Effector CD4-positive, alpha-beta T cell (primary cell): Measurements from ENCODE around the gene RPL37A.
"Not testable (repeated sequence)": the region's sequence is repeated elsewhere in the genome, so short reads cannot be mapped to it uniquely, and the experiment has no call there.

Experiments
- DNase-seq: peaks from one replicate; pipeline ENCODE4 v3.0.0-alpha.2; 2020

The RPL37A gene

DNA sequence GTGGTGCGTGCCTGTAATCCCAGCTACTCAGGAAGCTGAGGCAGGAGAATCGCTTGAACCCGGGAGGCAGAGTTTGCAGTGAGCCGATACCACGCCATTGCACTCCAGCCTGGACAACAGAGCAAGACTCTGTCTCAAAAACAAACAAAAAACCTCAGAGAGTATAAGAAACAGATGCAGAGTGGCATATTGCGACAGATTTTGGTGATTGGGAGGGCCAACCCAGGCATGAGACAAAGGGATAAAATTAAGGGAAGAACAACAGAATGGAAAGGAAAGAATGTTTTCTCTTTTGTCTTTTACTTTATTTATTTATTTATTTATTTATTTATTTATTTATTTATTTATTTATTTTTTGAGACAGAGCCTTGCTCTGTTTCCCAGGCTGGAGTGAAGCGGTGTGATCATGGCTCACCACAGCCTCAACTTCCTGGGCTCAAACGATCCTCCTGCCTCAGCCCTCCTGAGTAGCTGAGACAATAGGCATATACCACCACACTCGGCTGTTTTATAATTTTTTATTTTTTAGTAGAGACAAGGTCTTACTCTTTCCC lies 20.0 kb downstream of the RPL37A start:
- not testable (repeated sequence) for DNase-seq

DNA sequence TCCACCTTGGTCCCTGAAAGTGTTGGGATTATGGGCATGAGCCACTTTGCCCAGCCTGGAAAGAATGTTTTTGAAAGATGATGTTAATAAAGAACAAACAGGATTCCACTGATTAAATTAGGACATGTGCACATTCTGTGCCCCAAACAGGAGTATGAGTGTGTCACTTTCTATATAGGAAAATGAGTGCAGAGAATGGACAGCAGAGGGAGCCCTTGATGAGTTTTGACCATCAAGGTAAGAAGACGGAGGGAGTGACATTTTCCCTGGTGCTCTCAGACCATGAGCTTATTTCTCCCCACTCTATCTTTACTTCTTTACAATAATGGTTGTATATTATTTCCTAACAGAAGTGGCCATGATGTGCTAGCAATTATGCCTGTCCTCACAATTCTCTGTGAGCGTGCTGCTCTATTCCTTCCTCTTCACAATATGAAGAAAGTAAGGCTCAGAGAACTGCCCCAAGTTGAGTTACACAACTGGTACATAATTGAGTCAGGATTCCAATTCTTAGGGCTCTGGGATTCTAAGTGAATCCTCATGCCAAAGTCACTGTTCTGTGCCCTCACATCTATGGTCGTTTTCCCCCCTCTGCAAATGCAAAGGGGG lies 20.6 kb downstream of the RPL37A start:
- peak; percentile 18 for DNase-seq

- DNase-seq = no peak
These were observed 21.5 kb downstream of the RPL37A start for GRCh38 chr2:216520112-216520511.

DNA sequence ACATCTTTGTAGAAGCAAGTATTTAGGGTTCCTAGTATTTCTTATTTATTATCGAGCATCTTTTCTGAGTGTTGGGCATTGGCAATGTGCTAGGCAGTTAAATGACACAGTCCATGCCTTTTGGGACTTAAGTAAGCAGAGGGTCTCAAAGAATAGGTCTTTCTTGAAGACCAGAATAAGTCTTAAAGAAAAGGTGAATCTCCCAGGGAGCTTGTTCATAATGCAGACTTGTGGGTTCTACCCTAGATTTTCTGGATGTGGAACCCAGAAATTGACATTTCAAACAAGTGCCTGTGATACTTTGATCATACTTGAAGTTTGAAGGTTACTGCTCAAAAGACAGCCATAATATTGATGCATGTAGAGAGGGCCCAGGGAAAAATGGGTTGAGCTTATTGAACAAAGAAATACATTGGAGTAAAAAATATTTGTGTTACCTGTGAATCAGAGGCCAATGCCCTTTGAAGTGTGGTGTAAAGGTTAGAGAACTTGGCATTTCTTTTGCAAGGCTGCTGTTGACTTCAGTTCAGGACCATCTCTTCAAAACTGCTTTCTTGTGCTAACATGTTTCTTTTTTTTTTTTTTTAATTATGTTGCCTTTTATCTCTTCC lies 24.4 kb downstream of the RPL37A start:
- DNase-seq = no peak

DNA sequence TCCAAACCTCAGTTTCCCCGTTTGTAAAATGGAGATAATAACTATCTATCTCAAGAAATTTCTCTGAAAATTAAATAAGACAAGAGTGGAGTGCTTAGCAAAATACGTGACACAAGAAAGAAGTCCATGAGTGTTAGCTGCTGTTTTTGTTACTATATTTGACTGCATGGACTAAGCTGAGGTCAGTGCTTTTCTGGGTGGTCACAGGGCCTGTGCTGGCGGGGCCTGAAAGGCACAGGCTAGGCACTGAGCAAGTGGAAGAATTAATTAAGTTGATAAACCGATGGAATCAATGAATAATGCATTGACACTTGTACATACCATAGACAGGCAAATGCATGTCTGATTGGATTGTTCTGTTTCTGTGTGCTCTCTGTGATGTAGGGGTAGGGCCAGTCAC lies 27.3 kb downstream of the RPL37A start:
- DNase-seq = no peak

GRCh38 chr2:216526939-216527338 lies 28.3 kb downstream of the RPL37A start:
- DNase-seq = no peak

DNA sequence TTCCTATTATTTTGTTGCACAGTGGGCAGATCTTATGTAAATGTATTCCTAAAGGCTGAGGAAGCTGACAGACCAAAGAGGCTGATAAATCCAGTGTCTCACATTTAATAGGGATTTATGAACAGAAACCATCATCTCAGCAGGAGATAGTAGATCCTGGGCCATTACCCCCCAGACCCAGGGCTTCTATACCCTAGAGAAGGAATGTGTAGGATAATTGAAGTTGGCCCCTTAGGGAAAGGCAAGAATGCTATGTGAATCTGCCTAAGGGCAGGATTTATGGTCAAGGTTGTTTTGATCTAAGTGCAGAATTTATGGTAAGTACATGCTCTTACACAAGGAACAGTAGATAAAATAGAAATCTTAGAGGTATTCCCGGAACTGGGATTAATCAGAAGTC lies 29.0 kb downstream of the RPL37A start:
- no peak for DNase-seq

GRCh38 chr2:216532562-216532961 lies 33.9 kb downstream of the RPL37A start:
- DNase-seq = no peak

DNA sequence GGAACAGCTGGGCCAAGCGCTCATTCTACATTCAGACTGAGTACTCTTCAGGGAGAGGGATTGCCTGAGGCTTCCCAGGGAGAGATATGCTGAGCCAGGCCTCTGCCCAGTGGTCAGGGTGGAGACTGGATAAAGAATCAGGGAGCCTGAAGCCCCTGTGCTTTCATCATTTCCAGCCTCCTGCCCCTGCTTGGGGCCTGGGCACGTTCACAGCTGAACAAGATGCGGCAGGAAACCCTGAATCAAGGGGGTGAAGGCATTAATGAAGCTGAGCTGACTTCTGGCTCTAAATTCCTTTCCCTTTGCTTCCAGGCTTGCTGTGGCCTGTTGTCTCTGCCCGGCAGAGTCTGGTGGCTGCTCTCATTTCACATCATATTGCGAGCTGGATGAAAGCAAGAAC lies 35.0 kb downstream of the RPL37A start:
- DNase-seq = no peak

GRCh38 chr2:216534809-216535208 lies 36.2 kb downstream of the RPL37A start:
- DNase-seq = no peak

DNA sequence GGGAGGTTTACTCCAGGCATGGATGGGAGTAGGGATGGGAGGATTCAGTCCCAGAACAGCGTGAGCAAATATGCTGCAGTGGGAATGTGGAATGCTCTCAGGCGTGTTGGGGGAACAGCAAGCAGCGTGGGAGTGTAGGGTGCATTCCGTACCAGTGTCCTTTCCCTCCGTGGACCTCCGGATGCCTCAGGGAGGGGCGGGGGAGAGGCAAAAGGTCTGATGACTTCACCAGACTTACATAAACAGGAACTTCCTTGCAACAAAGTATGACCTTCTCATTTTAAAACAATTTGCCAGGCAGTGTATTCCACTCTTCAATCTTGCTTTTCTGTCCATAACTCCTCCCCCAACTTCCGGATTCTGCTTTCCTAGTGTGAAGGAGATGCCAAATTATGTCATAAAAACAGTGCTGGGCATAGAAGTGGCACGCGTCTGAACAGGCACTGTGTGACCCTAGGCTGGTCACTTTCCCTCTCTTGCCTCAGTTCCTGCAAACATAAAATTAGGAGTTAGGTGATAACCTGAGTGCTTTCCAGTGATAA lies 36.9 kb downstream of the RPL37A start:
- DNase-seq = no peak

GRCh38 chr2:216536734-216537210 lies 38.1 kb downstream of the RPL37A start:
- no peak for DNase-seq

DNA sequence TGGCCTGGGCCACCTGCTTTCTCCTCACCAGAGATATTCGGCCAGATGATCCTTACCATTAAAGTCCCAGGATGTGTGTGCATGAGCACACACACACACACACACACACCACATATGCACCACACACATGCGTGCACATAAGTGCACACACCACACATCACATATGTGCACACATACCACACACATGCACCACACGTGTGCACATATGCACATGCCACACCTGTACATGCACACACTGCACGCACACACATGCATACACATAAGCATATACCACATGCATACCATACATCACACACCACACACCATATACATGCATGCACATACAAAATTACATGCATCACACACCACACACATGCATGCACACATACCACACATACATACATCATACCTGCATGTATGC lies 38.7 kb downstream of the RPL37A start:
- DNase-seq = no peak

GRCh38 chr2:216538538-216538937 lies 39.9 kb downstream of the RPL37A start:
- DNase-seq = no peak

DNA sequence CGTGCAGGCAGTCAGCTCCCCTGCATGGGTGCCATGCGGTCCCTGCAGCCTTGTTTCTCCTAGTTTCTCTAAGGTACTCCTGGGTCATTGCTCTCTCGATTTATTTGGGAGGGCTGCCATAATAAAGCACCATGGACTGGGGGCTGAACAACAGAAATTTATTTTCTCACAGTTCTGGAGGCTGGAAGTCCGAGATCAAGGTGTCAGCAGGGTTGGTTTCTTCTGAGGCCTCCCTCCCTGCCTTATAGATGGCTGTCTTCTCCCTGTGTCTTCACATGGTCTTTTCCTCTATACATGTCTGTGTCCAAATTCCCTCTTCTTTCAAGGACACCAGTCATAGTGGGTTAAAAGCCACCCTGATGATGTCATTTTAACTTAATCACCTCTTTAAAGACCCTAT lies 40.5 kb downstream of the RPL37A start:
- no peak for DNase-seq

GRCh38 chr2:216539791-216540241 lies 41.2 kb downstream of the RPL37A start:
- DNase-seq = no peak

- DNase-seq = no peak
These were observed 42.3 kb downstream of the RPL37A start for GRCh38 chr2:216540920-216541319.

DNA sequence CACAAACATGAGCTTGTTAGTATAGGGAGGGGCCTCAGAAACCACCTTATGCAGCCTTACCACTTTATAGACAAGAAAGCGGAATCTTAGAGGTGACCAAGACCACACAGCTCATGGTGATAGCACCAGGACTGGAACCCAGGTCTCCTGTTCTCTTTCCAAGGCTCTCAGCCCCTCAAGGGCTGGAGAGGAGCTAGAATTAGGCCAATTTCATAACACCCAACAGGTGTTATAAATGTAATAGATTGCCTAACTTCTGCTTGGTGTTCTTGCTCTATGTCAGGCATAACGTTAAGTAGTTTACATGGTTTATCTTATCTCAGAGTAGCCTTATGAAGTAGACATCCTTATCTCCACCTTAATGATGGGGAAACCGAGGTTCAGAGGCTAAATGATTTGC lies 42.9 kb downstream of the RPL37A start:
- DNase-seq = no peak

DNA sequence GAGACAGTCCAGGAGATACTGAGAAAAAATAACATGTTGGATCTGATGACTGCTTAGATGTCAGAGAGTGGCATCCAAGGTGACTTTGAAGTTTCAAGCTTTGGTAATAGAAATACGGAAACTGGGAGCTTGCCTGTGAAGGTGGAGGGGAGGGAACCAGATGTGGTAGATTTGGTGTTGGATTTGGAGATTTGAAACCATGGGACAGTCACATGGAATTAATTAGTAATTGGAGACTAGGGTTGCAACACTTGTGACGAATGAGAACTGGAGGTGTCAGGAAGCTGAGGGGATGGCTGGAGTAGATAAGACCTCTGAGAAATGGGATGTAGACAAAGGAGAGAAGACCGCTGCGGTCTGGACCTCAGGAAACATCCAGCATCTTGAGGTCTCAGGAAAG lies 46.7 kb downstream of the RPL37A start:
- DNase-seq = no peak

DNA sequence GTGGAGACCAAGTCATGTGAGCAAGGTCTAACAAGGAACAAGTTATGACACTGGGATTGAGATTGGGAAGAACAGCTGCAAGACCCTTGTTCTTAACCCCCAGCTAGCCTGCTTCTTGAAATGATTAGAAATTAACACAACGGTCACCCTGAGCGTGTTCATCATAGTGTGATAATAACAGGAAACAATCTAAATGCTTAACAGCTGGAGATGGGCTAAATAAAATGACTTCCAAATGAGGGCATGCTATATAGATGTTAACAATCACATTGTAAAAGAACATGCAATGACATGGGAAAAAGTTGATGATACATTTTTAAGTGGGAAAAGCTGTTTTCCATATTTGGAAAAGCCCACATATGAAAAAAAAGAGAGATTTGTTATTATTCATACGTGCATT lies 47.6 kb downstream of the RPL37A start:
- no peak for DNase-seq

- no peak for DNase-seq
These were observed 48.2 kb downstream of the RPL37A start for GRCh38 chr2:216546641-216547403.

DNA sequence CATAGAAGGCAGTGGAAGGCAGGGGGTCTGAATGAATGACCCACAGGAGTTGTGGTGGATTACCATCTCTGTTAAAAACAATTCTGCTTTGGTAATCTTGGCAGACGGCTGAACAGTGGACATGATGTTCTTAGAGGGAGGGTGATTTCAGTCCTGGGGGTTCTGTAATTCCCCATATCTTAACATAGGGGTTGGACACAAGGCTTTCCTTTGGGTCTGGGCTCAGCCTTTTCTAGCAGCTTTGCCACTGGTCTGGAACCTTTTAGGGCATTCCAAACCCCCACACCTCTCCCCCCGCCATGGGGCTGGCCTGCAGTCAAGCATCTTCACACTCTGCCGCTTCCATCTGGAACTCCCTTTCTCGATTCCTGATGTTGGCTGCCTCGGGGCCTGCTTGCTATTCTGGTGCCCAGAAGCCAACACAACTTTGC lies 50.3 kb downstream of the RPL37A start:
- DNase-seq = no peak

- no peak for DNase-seq
These were observed 51.5 kb downstream of the RPL37A start for GRCh38 chr2:216549926-216550690.
